Measurements from ENCODE around the gene MAPK7. TPM values are rescaled to one million over a fixed set of nuclear protein-coding genes. Genes with fewer than 3 reads are reported as not detected.

Gene MAPK7
- total RNA-seq, 4 donors from 2014 or later: 7.3 to 12.5 (median 10.4) TPM

- Histone ChIP-seq H3K27ac (no peak overlapping the region), H3K36me3 (no peaks in the 10 kb centered on the region), H3K27me3 (no peaks in the 10 kb centered on the region), H3K4me1 (peaks cover 4 to 9% of the 10 kb centered on the region in 2 donors), H3K9me3 (no peaks in the 10 kb centered on the region), H3K4me3 (no peak overlapping the region)
- no peak for TF ChIP-seq CTCF (IDR thresholded peaks at IDR 0.05 in 4 of 5, conservative IDR thresholded peaks at IDR 0.05 in 1 of 5)
- no peak for TF ChIP-seq POLR2A (IDR thresholded peaks at IDR 0.05)
- no peak for DNase-seq
- in situ Hi-C loops (cut with MboI; ENCODE audit: low sequenced_read_pairs in 4 of 4) (loop anchor here (5.0 to 25.0 kb wide), 4 partner anchors 81 to 399 kb away; partner anchors contain the start of gene ALDH3A2 (in 1 of the 4)), intact Hi-C loops (cut with DNase I; ENCODE audit: low total_unique reads) (no loop called here)
- no peak for ATAC-seq
Observed at GRCh38 chr17:19365833-19366636, 12.3 kb upstream of the MAPK7 start.

GRCh38 chr17:19366637-19366972, 11.7 kb upstream of the MAPK7 start:
- Histone ChIP-seq H3K27ac (no peak overlapping the region), H3K4me3 (no peak overlapping the region), H3K9me3 (no peaks in the 10 kb centered on the region), H3K36me3 (no peaks in the 10 kb centered on the region), H3K4me1 (peaks cover 4 to 8% of the 10 kb centered on the region in 2 donors), H3K27me3 (no peaks in the 10 kb centered on the region)
- TF ChIP-seq POLR2A (IDR thresholded peaks at IDR 0.05) (no peak), CTCF (IDR thresholded peaks at IDR 0.05 in 4 of 5, conservative IDR thresholded peaks at IDR 0.05 in 1 of 5) (no peak)
- intact Hi-C loops (cut with DNase I; ENCODE audit: low total_unique reads): no loop called here
- DNase-seq (no peak), ATAC-seq (no peak)
- in situ Hi-C loops (cut with MboI; ENCODE audit: low sequenced_read_pairs in 4 of 4): loop anchor here (5.0 to 25.0 kb wide), 4 partner anchors 81 to 398 kb away; partner anchors contain the start of gene ALDH3A2 (in 1 of the 4)

- DNase-seq (no peak), ATAC-seq (no peak)
- Histone ChIP-seq H3K27ac (no peak overlapping the region), H3K4me3 (no peak overlapping the region), H3K4me1 (peaks cover 0 to under 1% of the 10 kb centered on the region in 2 donors), H3K36me3 (no peaks in the 10 kb centered on the region), H3K27me3 (no peaks in the 10 kb centered on the region), H3K9me3 (no peaks in the 10 kb centered on the region)
- intact Hi-C loops (cut with DNase I; ENCODE audit: low total_unique reads) (no loop called here), in situ Hi-C loops (cut with MboI; ENCODE audit: low sequenced_read_pairs in 4 of 4) (loop anchor here (5.0 to 25.0 kb wide), 4 partner anchors 79 to 397 kb away; partner anchors contain the start of gene ALDH3A2 (in 1 of the 4))
- TF ChIP-seq POLR2A (IDR thresholded peaks at IDR 0.05): no peak
- TF ChIP-seq CTCF (IDR thresholded peaks at IDR 0.05 in 4 of 5, conservative IDR thresholded peaks at IDR 0.05 in 1 of 5): no peak
Observed at GRCh38 chr17:19368229-19368628, 10.1 kb upstream of the MAPK7 start.

GRCh38 chr17:19369107-19369778, 9.1 kb upstream of the MAPK7 start:
- in situ Hi-C loops (cut with MboI; ENCODE audit: low sequenced_read_pairs in 4 of 4): loop anchor here (5.0 to 25.0 kb wide), 4 partner anchors 78 to 396 kb away; partner anchors contain the start of gene ALDH3A2 (in 1 of the 4)

More at GRCh38 chr17:19369107-19369778, 9.1 kb upstream of the MAPK7 start:
- Histone ChIP-seq H3K4me3 (no peak overlapping the region), H3K27me3 (no peaks in the 10 kb centered on the region), H3K9me3 (no peaks in the 10 kb centered on the region), H3K27ac (no peak overlapping the region), H3K4me1 (no peaks in the 10 kb centered on the region), H3K36me3 (no peaks in the 10 kb centered on the region)
- no peak for ATAC-seq
- no peak for DNase-seq
- intact Hi-C loops (cut with DNase I; ENCODE audit: low total_unique reads): no loop called here
- TF ChIP-seq CTCF (IDR thresholded peaks at IDR 0.05 in 4 of 5, conservative IDR thresholded peaks at IDR 0.05 in 1 of 5) (no peak), POLR2A (IDR thresholded peaks at IDR 0.05) (no peak)

Measured in gastrocnemius medialis (tissue), 4 donors.